A673 (cell line): ENCODE data around the gene MYO1E. TPM values are rescaled to one million over a fixed set of nuclear protein-coding genes. Genes with fewer than 3 reads are reported as not detected.

Experiments
- BruUV-seq: library from RNA; stranded (reverse); fragments of 400-500 nt; replicated peaks from 2 replicates; lab custom pipeline; 2021; lab: Mats Ljungman, UMichigan
- CTCF ChIA-PET: fragments of 300-600 bp; sonication (Branson Sonifier 250); formaldehyde crosslinking; loops from one replicate; lab custom pipeline; 2022; ENCODE audit warnings: antibody characterized with exemption; lab: Charles Lee
- POLR2A ChIA-PET: fragments of 300-600 bp; sonication (Branson Sonifier 250); formaldehyde crosslinking; loops from one replicate; lab custom pipeline; 2022; ENCODE audit warnings: antibody characterized with exemption; ENCODE audit not compliant: low non-redundant PET; lab: Charles Lee
- DNase-seq: peaks from one replicate; pipeline ENCODE4 v3.0.0-alpha.2; 2015; ENCODE audit warnings: low spot score
- H3K27ac ChIP-seq: fragments of 200-600 bp; sonication (generic); 2 replicates; pipeline ENCODE4 v1.5.1; 2016; ENCODE audit warnings: mixed run types, low read depth, mild to moderate bottlenecking, mixed read lengths, antibody characterized with exemption, low read length; ENCODE audit not compliant: poor library complexity, severe bottlenecking
- H3K27me3 ChIP-seq: fragments of 200-600 bp; sonication (generic); replicated peaks from 2 replicates; pipeline ENCODE4 v1.6.1; 2017; ENCODE audit warnings: mixed run types, low read depth, mild to moderate bottlenecking, mixed read lengths, antibody characterized with exemption, low read length; ENCODE audit not compliant: insufficient read depth, poor library complexity
- H3K36me3 ChIP-seq: fragments of 200-600 bp; sonication (generic); 2 replicates; pipeline ENCODE4 v1.6.1; 2016; ENCODE audit warnings: mixed run types, mild to moderate bottlenecking, mixed read lengths, antibody characterized with exemption, low read length; ENCODE audit not compliant: insufficient read depth, poor library complexity, severe bottlenecking
- H3K4me1 ChIP-seq: fragments of 200-600 bp; sonication (generic); 2 replicates; pipeline ENCODE4 v1.6.1; 2017; ENCODE audit warnings: mixed run types, mild to moderate bottlenecking, mixed read lengths, antibody characterized with exemption, low read length; ENCODE audit not compliant: insufficient read depth, poor library complexity, severe bottlenecking
- H3K4me3 ChIP-seq: fragments of 200-600 bp; sonication (generic); 2 replicates; pipeline ENCODE4 v1.5.1; 2016; ENCODE audit warnings: low read depth, mixed run types, mild to moderate bottlenecking, mixed read lengths, low read length; ENCODE audit not compliant: poor library complexity, severe bottlenecking
- H3K9me3 ChIP-seq: fragments of 200-600 bp; sonication (generic); 2 replicates; pipeline ENCODE4 v1.6.1; 2016; ENCODE audit warnings: mixed run types, low read depth, mild to moderate bottlenecking, mixed read lengths, antibody characterized with exemption, low read length; ENCODE audit not compliant: poor library complexity, severe bottlenecking
- CTCF ChIP-seq: fragments of 300-800, 200-600 bp; sonication (generic); conservative IDR thresholded peaks from 2 replicates; pipeline ENCODE4 v1.5.1; 2017; ENCODE audit warnings: low read depth, mild to moderate bottlenecking, antibody characterized with exemption, low read length, moderate library complexity, mixed read lengths
- EZH2 ChIP-seq: fragments of 200-600 bp; sonication (generic); IDR thresholded peaks from 2 replicates; pipeline ENCODE4 v1.6.1; 2017; ENCODE audit warnings: borderline replicate concordance, low read depth, mild to moderate bottlenecking, mixed read lengths, antibody characterized with exemption, low read length; ENCODE audit not compliant: poor library complexity, severe bottlenecking
- intact Hi-C: fragments of 100-400 bp; cut with micrococcal nuclease; formaldehyde crosslinking; loops from one replicate; pipeline ENCODE4 v1.10.0; 2022; ENCODE audit not compliant: unreplicated experiment
- total RNA-seq: library from RNA; stranded (reverse); gene quantifications from 2 replicates; pipeline ENCODE4 v1.2.3, GENCODE V29; 2021

MYO1E gene
- total RNA-seq, 1 experiment from 2014 or later, result 7.9 TPM

GRCh38 chr15:59273234-59273633, 99.4 kb downstream of the MYO1E start:
- Histone ChIP-seq H3K27ac (no peak overlapping the region), H3K4me3 (no peak overlapping the region), H3K4me1 (no peaks in the 10 kb centered on the region), H3K27me3 (no peaks in the 10 kb centered on the region), H3K9me3 (no peaks in the 10 kb centered on the region), H3K36me3 (no peaks in the 10 kb centered on the region)
- intact Hi-C loops, result no loop called here
- POLR2A ChIA-PET, result no interaction called here
- DNase-seq, result no peak
- no TSS peak for BruUV-seq
- CTCF ChIA-PET, result no interaction called here
- TF ChIP-seq EZH2 (no peak), CTCF (no peak)

GRCh38 chr15:59271595-59272201, 101.0 kb downstream of the MYO1E start:
- Histone ChIP-seq H3K27me3 (no peaks in the 10 kb centered on the region), H3K4me3 (no peak overlapping the region), H3K36me3 (no peaks in the 10 kb centered on the region), H3K9me3 (no peaks in the 10 kb centered on the region), H3K27ac (no peak overlapping the region), H3K4me1 (no peaks in the 10 kb centered on the region)
- ChIA-PET POLR2A (no interaction called here), CTCF (no interaction called here)
- DNase-seq, result no peak
- TF ChIP-seq EZH2 (no peak), CTCF (no peak)
- intact Hi-C loops, result no loop called here
- no TSS peak for BruUV-seq

- H3K27ac ChIP-seq, result no peak overlapping the region
- no peak for DNase-seq
- no peak overlapping the region for H3K4me3 ChIP-seq
- intact Hi-C loops, result no loop called here
- H3K4me1 ChIP-seq, result no peaks in the 10 kb centered on the region
- CTCF ChIA-PET, result no interaction called here
- POLR2A ChIA-PET, result no interaction called here
- H3K36me3 ChIP-seq, result no peaks in the 10 kb centered on the region
- H3K27me3 ChIP-seq, result no peaks in the 10 kb centered on the region
- BruUV-seq, result no TSS peak
- no peaks in the 10 kb centered on the region for H3K9me3 ChIP-seq
- no peak for TF ChIP-seq CTCF
- no peak for TF ChIP-seq EZH2
These were observed 103.7 kb downstream of the MYO1E start for GRCh38 chr15:59268852-59269407.
